ENCODE data around the gene INTS11. TPM values are rescaled to one million over a fixed set of nuclear protein-coding genes. Genes with fewer than 3 reads are reported as not detected.

The INTS11 gene
- total RNA-seq, 1 donor from 2014 or later, result 28.9 TPM

GRCh38 chr1:1274299-1274930, 50.0 kb downstream of the INTS11 start:
- FAIRE-seq (no peak), DNase-seq (ENCODE audit: low spot score in 2 of 2) (no peak)

GRCh38 chr1:1273512-1274298, 50.8 kb downstream of the INTS11 start, which contains the start of gene UBE2J2:
UBE2J2 (minus strand) TSS chr1:1273854; CDS start chr1:1267992, 5,862 bp downstream.
- peak; percentile 99 to 100 for DNase-seq (ENCODE audit: low spot score in 2 of 2)
- FAIRE-seq, result no peak

GRCh38 chr1:1273209-1273511, 51.3 kb downstream of the INTS11 start:
- DNase-seq (ENCODE audit: low spot score in 2 of 2) (no peak), FAIRE-seq (no peak)

GRCh38 chr1:1272341-1273208, 51.9 kb downstream of the INTS11 start:
- DNase-seq (ENCODE audit: low spot score in 2 of 2) (no peak), FAIRE-seq (no peak)

- FAIRE-seq (no peak), DNase-seq (ENCODE audit: low spot score in 2 of 2) (no peak)
Observed at GRCh38 chr1:1270813-1271212, 53.6 kb downstream of the INTS11 start.

- DNase-seq (ENCODE audit: low spot score in 2 of 2), result no peak
- no peak for FAIRE-seq
Observed at GRCh38 chr1:1268284-1268682, 56.2 kb downstream of the INTS11 start.

GRCh38 chr1:1267488-1268283, 56.8 kb downstream of the INTS11 start:
- FAIRE-seq (no peak), DNase-seq (ENCODE audit: low spot score in 2 of 2) (no peak)

GRCh38 chr1:1264868-1265272, 59.6 kb downstream of the INTS11 start:
- DNase-seq (ENCODE audit: low spot score in 2 of 2) (no peak), FAIRE-seq (no peak)

- no peak for DNase-seq (ENCODE audit: low spot score in 2 of 2)
- no peak for FAIRE-seq
Observed at GRCh38 chr1:1264026-1264425, 60.4 kb downstream of the INTS11 start.

- FAIRE-seq (no peak), DNase-seq (ENCODE audit: low spot score in 2 of 2) (no peak)
Observed at GRCh38 chr1:1262758-1263157, 61.7 kb downstream of the INTS11 start.

- no peak for DNase-seq (ENCODE audit: low spot score in 2 of 2)
- FAIRE-seq, result no peak
Observed at GRCh38 chr1:1262071-1262470, 62.4 kb downstream of the INTS11 start.

Small RNA genes lying within 50 kb of the gene (small RNA-seq; reads per million reads assigned to genes)
- not detected for gene MIR6726

Other genes starting within 250 kb of the INTS11 start
- gene C1orf159, start 208.6 kb downstream of the INTS11 start, total RNA-seq, result 6.1 TPM
- gene TTLL10, start 150.8 kb downstream of the INTS11 start, total RNA-seq, result not detected
- not detected for gene TNFRSF18, start 118.1 kb downstream of the INTS11 start, total RNA-seq
- gene TNFRSF4, start 110.5 kb downstream of the INTS11 start, total RNA-seq, result not detected
- 22.8 TPM for gene SDF4, start 92.7 kb downstream of the INTS11 start, total RNA-seq
- gene B3GALT6, start 92.4 kb downstream of the INTS11 start, total RNA-seq, result 24.1 TPM
- not detected for gene C1QTNF12, start 77.9 kb downstream of the INTS11 start, total RNA-seq
- 37.9 TPM for gene UBE2J2, start 50.8 kb downstream of the INTS11 start, total RNA-seq
- gene SCNN1D, start 44.2 kb downstream of the INTS11 start, total RNA-seq, result 1.2 TPM
- 63.2 TPM for gene ACAP3, start 16.7 kb downstream of the INTS11 start, total RNA-seq
- 6.5 TPM for gene PUSL1, start 16.1 kb downstream of the INTS11 start, total RNA-seq
- gene CPTP, start 142 bp upstream of the INTS11 start, total RNA-seq, result 14.3 TPM
- gene TAS1R3, start 6.6 kb upstream of the INTS11 start, total RNA-seq, result 0.41 TPM
- 65.2 TPM for gene DVL1, start 24.8 kb upstream of the INTS11 start, total RNA-seq
- gene MXRA8, start 33.9 kb upstream of the INTS11 start, total RNA-seq, result 10.2 TPM
- 31.0 TPM for gene AURKAIP1, start 50.5 kb upstream of the INTS11 start, total RNA-seq
- gene CCNL2, start 74.7 kb upstream of the INTS11 start, total RNA-seq, result 84.0 TPM
- 54.6 TPM for gene MRPL20, start 82.6 kb upstream of the INTS11 start, total RNA-seq
- gene ANKRD65, start 96.6 kb upstream of the INTS11 start, total RNA-seq, result 1.2 TPM
- 2.9 TPM for gene VWA1, start 111.0 kb upstream of the INTS11 start, total RNA-seq
- not detected for gene ATAD3C, start 125.0 kb upstream of the INTS11 start, total RNA-seq
- gene ATAD3B, start 147.1 kb upstream of the INTS11 start, total RNA-seq, result 10.6 TPM
- gene ATAD3A, start 187.5 kb upstream of the INTS11 start, total RNA-seq, result 9.0 TPM
- gene TMEM240, start 216.0 kb upstream of the INTS11 start, total RNA-seq, result 16.3 TPM

Measured in frontal cortex (tissue), 4 donors.